ENCODE data around the gene NMT1.

- no peak for TF ChIP-seq EZH2 (IDR thresholded peaks at IDR 0.05; ENCODE audit: borderline replicate concordance, low read depth, low read length, severe bottlenecking)
- TF ChIP-seq CTCF (IDR thresholded peaks at IDR 0.05; ENCODE audit: borderline replicate concordance, extremely low read depth, low read length, poor library complexity, severe bottlenecking): no peak
These were observed 82.7 kb downstream of the NMT1 start for GRCh38 chr17:45143767-45144198.
